ENCODE results near the gene FAM47E. TPM values are rescaled to one million over a fixed set of nuclear protein-coding genes. Genes with fewer than 3 reads are reported as not detected.

FAM47E gene
- total RNA-seq, 1 experiment from 2014 or later, result 2.0 TPM

DNA sequence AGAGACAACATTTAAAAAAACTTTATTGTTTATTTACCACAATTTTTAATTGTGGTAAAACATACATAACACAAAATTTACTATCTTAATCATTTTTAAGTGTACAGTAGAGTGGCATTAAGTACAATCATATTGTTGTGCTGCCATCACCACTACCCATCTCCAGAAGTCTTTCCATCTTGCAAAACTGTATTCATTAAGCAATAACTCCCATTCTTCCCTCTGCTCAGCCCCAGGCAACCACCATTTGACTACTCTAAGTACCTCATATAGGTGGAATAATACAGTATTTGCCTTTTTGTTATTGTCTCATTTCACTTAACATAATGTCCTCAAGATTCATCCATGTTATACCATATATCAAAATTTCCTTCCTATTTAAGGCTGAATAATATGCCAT is 12.8 kb upstream of the FAM47E start:
- no peak overlapping the region for H3T11ph ChIP-seq (ENCODE audit: low read length)
- TF ChIP-seq, protein P1, sequence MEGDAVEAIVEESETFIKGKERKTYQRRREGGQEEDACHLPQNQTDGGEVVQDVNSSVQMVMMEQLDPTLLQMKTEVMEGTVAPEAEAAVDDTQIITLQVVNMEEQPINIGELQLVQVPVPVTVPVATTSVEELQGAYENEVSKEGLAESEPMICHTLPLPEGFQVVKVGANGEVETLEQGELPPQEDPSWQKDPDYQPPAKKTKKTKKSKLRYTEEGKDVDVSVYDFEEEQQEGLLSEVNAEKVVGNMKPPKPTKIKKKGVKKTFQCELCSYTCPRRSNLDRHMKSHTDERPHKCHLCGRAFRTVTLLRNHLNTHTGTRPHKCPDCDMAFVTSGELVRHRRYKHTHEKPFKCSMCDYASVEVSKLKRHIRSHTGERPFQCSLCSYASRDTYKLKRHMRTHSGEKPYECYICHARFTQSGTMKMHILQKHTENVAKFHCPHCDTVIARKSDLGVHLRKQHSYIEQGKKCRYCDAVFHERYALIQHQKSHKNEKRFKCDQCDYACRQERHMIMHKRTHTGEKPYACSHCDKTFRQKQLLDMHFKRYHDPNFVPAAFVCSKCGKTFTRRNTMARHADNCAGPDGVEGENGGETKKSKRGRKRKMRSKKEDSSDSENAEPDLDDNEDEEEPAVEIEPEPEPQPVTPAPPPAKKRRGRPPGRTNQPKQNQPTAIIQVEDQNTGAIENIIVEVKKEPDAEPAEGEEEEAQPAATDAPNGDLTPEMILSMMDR (conservative IDR thresholded peaks at IDR 0.05), result no peak
- H3K18ac ChIP-seq (ENCODE audit: insufficient read length, low read depth, low read length), result no peak overlapping the region
- H3K79me2 ChIP-seq (ENCODE audit: insufficient read depth, low read length), result no peaks in the 10 kb centered on the region
- no peak overlapping the region for H4K91ac ChIP-seq (ENCODE audit: insufficient read length, low read depth, low read length)
- H3K9me3 ChIP-seq (ENCODE audit: control insufficient read depth, low read depth, low read length), result no peaks in the 10 kb centered on the region
- Mint-ChIP-seq H3K4me1 (peaks cover 20 to 28% of the 10 kb centered on the region in 2 experiments), H3K9me3 (peaks cover 15 to 19% of the 10 kb centered on the region in 2 experiments), H3K27me3 (ENCODE audit: low read depth) (peaks cover 6% of the 10 kb centered on the region), H3K4me3 (no peak overlapping the region), H3K27ac (no peak overlapping the region), H3K36me3 (ENCODE audit: insufficient read depth in 1 of 3, low read depth in 3 of 3) (peaks cover 2 to 17% (median 4%) of the 10 kb centered on the region in 3 experiments; a peak in 5 of 7 replicates)
- no peak overlapping the region for H2AK5ac ChIP-seq (ENCODE audit: insufficient read length, low read length)
- no peak overlapping the region for H3K9ac ChIP-seq (ENCODE audit: extremely low read depth, insufficient read length, low read length)
- no peak overlapping the region for H2BK5ac ChIP-seq (ENCODE audit: insufficient read length, low read length)
- H3K4me2 ChIP-seq (ENCODE audit: insufficient read depth, insufficient read length, low read length), result no peak overlapping the region
- no peak overlapping the region for H2BK15ac ChIP-seq (ENCODE audit: low read depth, low read length)
- H3K27ac ChIP-seq (ENCODE audit: insufficient read length, low read depth, low read length), result no peak overlapping the region
- H4K20me1 ChIP-seq (ENCODE audit: control insufficient read depth, insufficient read depth, insufficient read length), result no peaks in the 10 kb centered on the region
- H3K4ac ChIP-seq (ENCODE audit: low read depth, low read length), result no peak overlapping the region
- H2BK20ac ChIP-seq (ENCODE audit: low read depth, low read length, poor library complexity, severe bottlenecking), result no peak overlapping the region
- no peak overlapping the region for H4K8ac ChIP-seq (replicated peaks; ENCODE audit: insufficient read length, low read depth, low read length)
- H3K23me2 ChIP-seq (ENCODE audit: insufficient read length, low read depth, low read length, poor library complexity, severe bottlenecking), result peaks cover under 1% of the 10 kb centered on the region
- peaks cover 6% of the 10 kb centered on the region; the same call in 1 of the 2 replicates for H3K4me1 ChIP-seq (ENCODE audit: insufficient read depth, low read length)
- H4K5ac ChIP-seq (ENCODE audit: insufficient read length, low read depth, low read length), result no peak overlapping the region
- no peak overlapping the region for H2AFZ ChIP-seq (ENCODE audit: low read length)
- no peak overlapping the region for H3K23ac ChIP-seq (ENCODE audit: insufficient read length, low read depth, low read length)
- no peak overlapping the region for H3K14ac ChIP-seq (ENCODE audit: insufficient read depth, low read length)
- H3K56ac ChIP-seq (ENCODE audit: insufficient read length, low read depth, low read length), result no peak overlapping the region
- DNase-seq, result no peak
- H3K27me3 ChIP-seq (ENCODE audit: insufficient read depth, low read length), result no peaks in the 10 kb centered on the region
- H2BK120ac ChIP-seq (ENCODE audit: low read depth, low read length, poor library complexity, severe bottlenecking), result no peak overlapping the region
- H3K79me1 ChIP-seq (ENCODE audit: insufficient read depth, low read depth, low read length, poor library complexity, severe bottlenecking), result no peaks in the 10 kb centered on the region
- no peak overlapping the region for H2BK12ac ChIP-seq (ENCODE audit: insufficient read length, low read depth, low read length)

All from H9 (cell line).